ENCODE data around the gene DMD.

DMD gene

GRCh38 chrX:32185160-32185559, 1026.2 kb downstream of the DMD start:
- DNase-seq, result no peak

- no peak for DNase-seq
Measured at GRCh38 chrX:32183066-32183465, 1028.3 kb downstream of the DMD start.

- DNase-seq, result no peak
Measured at GRCh38 chrX:32176510-32176909, 1034.8 kb downstream of the DMD start.

- DNase-seq, result no peak
Measured at GRCh38 chrX:32170481-32170880, 1040.9 kb downstream of the DMD start.

- DNase-seq, result no peak
Measured at GRCh38 chrX:32155044-32155638, 1056.2 kb downstream of the DMD start.

- no peak for DNase-seq
Measured at GRCh38 chrX:32153585-32153984, 1057.8 kb downstream of the DMD start.

- no peak for DNase-seq
Measured at GRCh38 chrX:32150141-32150540, 1061.2 kb downstream of the DMD start.

GRCh38 chrX:32141841-32142240, 1069.5 kb downstream of the DMD start:
- no peak for DNase-seq

GRCh38 chrX:32139476-32139875, 1071.9 kb downstream of the DMD start:
- no peak for DNase-seq

GRCh38 chrX:32137525-32137924, 1073.8 kb downstream of the DMD start:
- DNase-seq, result no peak

GRCh38 chrX:32126997-32127396, 1084.4 kb downstream of the DMD start:
- no peak for DNase-seq

- DNase-seq, result no peak
Measured at GRCh38 chrX:32118832-32119231, 1092.5 kb downstream of the DMD start.

GRCh38 chrX:32116047-32116446, 1095.3 kb downstream of the DMD start:
- DNase-seq, result no peak

GRCh38 chrX:32087663-32088062, 1123.7 kb downstream of the DMD start:
- no peak for DNase-seq

- no peak for DNase-seq
Measured at GRCh38 chrX:32084757-32085156, 1126.6 kb downstream of the DMD start.

- DNase-seq, result no peak
Measured at GRCh38 chrX:32048285-32048684, 1163.1 kb downstream of the DMD start.

- no peak for DNase-seq
Measured at GRCh38 chrX:32045149-32045548, 1166.2 kb downstream of the DMD start.

- no peak for DNase-seq
Measured at GRCh38 chrX:32041181-32041580, 1170.2 kb downstream of the DMD start.

- no peak for DNase-seq
Measured at GRCh38 chrX:32026772-32027171, 1184.6 kb downstream of the DMD start.

- no peak for DNase-seq
Measured at GRCh38 chrX:32024072-32024471, 1187.3 kb downstream of the DMD start.

GRCh38 chrX:32016195-32016594, 1195.2 kb downstream of the DMD start:
- no peak for DNase-seq

GRCh38 chrX:32010948-32011347, 1200.4 kb downstream of the DMD start:
- DNase-seq, result no peak

GRCh38 chrX:32010212-32010611, 1201.1 kb downstream of the DMD start:
- no peak for DNase-seq

- no peak for DNase-seq
Measured at GRCh38 chrX:31993637-31994036, 1217.7 kb downstream of the DMD start.

- DNase-seq, result no peak
Measured at GRCh38 chrX:31988975-31989374, 1222.4 kb downstream of the DMD start.

Measured in CD4-positive, alpha-beta T cell treated with Interleukin-17A for 4 hours (primary cell).